ENCODE measurements around the gene SEC14L2.

DNA sequence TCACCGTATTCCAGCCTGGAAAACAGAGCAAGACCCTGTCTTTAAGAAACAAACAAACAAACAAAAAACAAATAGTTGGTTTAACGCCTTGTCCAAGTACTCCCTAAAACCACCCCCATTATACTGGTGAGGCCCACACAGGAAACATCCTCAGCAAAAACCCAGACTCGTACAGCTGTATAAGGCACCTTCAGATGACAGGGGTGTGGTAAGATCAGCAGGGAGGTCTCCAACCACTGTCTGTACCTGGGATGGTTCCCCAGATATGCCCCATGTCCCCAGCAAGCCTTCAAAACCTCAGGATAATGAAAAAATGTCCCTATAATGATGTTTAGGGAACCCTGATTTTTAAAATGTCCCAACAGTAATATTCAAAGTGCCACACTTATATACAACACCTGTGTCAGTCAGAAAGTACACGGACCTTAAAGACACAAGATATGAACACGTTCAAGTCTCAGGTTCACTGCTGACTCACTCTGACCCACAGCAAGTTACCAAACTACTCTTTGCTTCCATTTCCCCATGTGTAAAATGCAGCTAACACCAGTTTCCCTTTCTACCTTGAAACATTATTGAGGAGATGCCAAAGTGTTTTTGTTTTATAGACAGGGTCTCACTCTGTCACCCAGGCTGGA is 49.4 kb upstream of the SEC14L2 start:
- TF ChIP-seq POLR2AphosphoS5 (IDR thresholded peaks at IDR 0.05; ENCODE audit: borderline replicate concordance, low read depth, low read length), result no peak
- TF ChIP-seq EZH2 (IDR thresholded peaks at IDR 0.05), result no peak
- TF ChIP-seq FOXP2 (optimal IDR thresholded peaks at IDR 0.05; ENCODE audit: control extremely low read depth, extremely low read length, insufficient read depth), result no peak

Measured in SK-N-MC (cell line).